Caco-2 (cell line): Measurements from ENCODE around the gene CDRT15. TPM values are rescaled to one million over a fixed set of nuclear protein-coding genes. Genes with fewer than 3 reads are reported as not detected.

ENCODE experiments used
- BruUV-seq: library from RNA; stranded (reverse); fragments of 400-500 nt; replicated peaks from 2 replicates; lab custom pipeline; 2021; lab: Mats Ljungman, UMichigan
- CTCF ChIA-PET: fragments of 300-600 bp; sonication (Branson Sonifier 250); formaldehyde crosslinking; loops from one replicate; lab custom pipeline; 2022; ENCODE audit warnings: antibody characterized with exemption; lab: Charles Lee
- POLR2A ChIA-PET: fragments of 300-600 bp; sonication (Branson Sonifier 250); formaldehyde crosslinking; loops from one replicate; lab custom pipeline; 2022; ENCODE audit warnings: antibody characterized with exemption; lab: Charles Lee
- DNase-seq, 2 experiments: peaks; one replicate each; pipeline versions ENCODE4 v3.0.0 to v3.0.0-alpha.2; 2020 to 2022
- H3K27me3 ChIP-seq: replicated peaks from 2 replicates; pipeline ENCODE4 v1.6.0; 2011; ENCODE audit warnings: low read length; ENCODE audit not compliant: control insufficient read depth, insufficient read depth
- H3K36me3 ChIP-seq: 2 replicates; pipeline ENCODE4 v1.5.1; 2011; ENCODE audit warnings: low read length; ENCODE audit not compliant: control insufficient read depth, insufficient read depth
- H3K4me1 ChIP-seq: fragments of 250-450 bp; sonication (Bioruptor Pico); 2 replicates; pipeline ENCODE4 v1.5.1; 2020; ENCODE audit warnings: mild to moderate bottlenecking
- H3K4me3 ChIP-seq: 2 replicates; pipeline ENCODE4 v1.5.1; 2011; ENCODE audit warnings: low read depth, mild to moderate bottlenecking, control low read depth, low read length
- H3K9me3 ChIP-seq: fragments of 250-450 bp; sonication (Bioruptor Pico); 2 replicates; pipeline ENCODE4 v1.5.1; 2020; ENCODE audit warnings: mild to moderate bottlenecking, moderate library complexity
- H3K27ac Mint-ChIP-seq: one replicate; pipeline ENCODE4 v1.8.0; 2022; ENCODE audit warnings: mixed read lengths; ENCODE audit not compliant: unreplicated experiment
- H3K27me3 Mint-ChIP-seq: one replicate; pipeline ENCODE4 v1.8.0; 2022; ENCODE audit warnings: mixed read lengths; ENCODE audit not compliant: insufficient read depth, unreplicated experiment
- H3K36me3 Mint-ChIP-seq: one replicate; pipeline ENCODE4 v1.8.0; 2022; ENCODE audit warnings: mild to moderate bottlenecking, mixed read lengths; ENCODE audit not compliant: insufficient read depth, unreplicated experiment
- H3K4me1 Mint-ChIP-seq: one replicate; pipeline ENCODE4 v1.8.0; 2022; ENCODE audit warnings: low read depth, mixed read lengths; ENCODE audit not compliant: unreplicated experiment
- H3K4me3 Mint-ChIP-seq: one replicate; pipeline ENCODE4 v1.8.0; 2022; ENCODE audit warnings: mild to moderate bottlenecking, moderate library complexity, mixed read lengths; ENCODE audit not compliant: unreplicated experiment
- H3K9me3 Mint-ChIP-seq: one replicate; pipeline ENCODE4 v1.8.0; 2022; ENCODE audit warnings: mixed read lengths; ENCODE audit not compliant: unreplicated experiment
- intact Hi-C: fragments of 100-400 bp; cut with micrococcal nuclease; formaldehyde crosslinking; loops from one replicate; pipeline ENCODE4 v1.10.0; 2022; ENCODE audit not compliant: unreplicated experiment
- total RNA-seq: library from RNA; stranded (reverse); gene quantifications from 2 replicates; pipeline ENCODE4 v1.2.3, GENCODE V29; 2022
- TF ChIP-seq, protein P1 (sequence below), 2 experiments: fragments of 200-600 bp in 1 of 2; IDR thresholded peaks; 1 replicate in 1 of 2; 2 replicates in 1 of 2; pipeline versions ENCODE4 v1.5.1 to v1.8.0; 2011 to 2022; ENCODE audit warnings: antibody characterized with exemption in 1 of 2, control low read depth in 1 of 2, inconsistent platforms in 1 of 2, low read depth in 1 of 2, low read length in 1 of 2, mild to moderate bottlenecking in 1 of 2, moderate library complexity in 1 of 2; ENCODE audit not compliant: insufficient read depth in 1 of 2, severe bottlenecking in 1 of 2, unreplicated experiment in 1 of 2

CDRT15 gene
- total RNA-seq, 1 experiment from 2014 or later, result not detected

DNA sequence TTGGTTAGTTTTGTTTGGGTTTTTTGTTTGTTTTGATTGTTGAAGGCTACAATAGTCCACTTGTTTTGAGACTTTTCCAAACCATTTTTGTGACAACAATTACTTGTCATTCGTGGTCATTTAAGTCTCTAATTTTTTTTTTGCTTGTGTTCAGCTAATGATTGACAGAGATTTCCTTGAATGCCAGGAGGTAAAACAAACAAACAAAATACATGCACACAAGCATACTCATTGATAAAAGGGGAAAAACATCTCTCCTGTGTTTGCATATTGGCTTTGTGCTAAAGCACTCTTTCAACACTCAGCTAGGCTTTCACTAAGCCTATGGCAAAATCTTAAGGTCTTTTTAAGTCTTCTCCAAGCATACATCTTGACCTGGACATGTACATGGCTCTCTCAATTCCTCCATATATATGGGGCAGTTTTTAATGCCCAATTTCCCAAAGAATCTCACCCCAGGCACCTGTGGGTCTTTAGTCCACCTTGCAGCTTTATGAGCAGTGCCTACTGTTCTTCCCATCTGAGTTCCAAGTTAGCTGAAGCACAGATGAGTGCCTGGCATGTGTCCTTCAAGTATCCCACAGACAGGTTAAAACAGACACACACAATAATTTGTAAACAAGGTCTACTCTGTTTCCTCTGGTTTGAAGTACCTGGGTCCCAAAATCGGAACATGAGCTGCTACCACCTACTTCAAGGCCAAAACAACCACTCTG, 40.0 kb upstream of the CDRT15 start:
- POLR2A ChIA-PET, result no interaction called here
- CTCF ChIA-PET, result interaction anchor here (0.6 kb wide), 1 partner anchor 228 kb away, joined by 11 read pairs; no protein-coding TSS in a partner anchor
- intact Hi-C loops, result no loop called here
- Mint-ChIP-seq H3K4me3 (no peak overlapping the region), H3K36me3 (no peaks in the 10 kb centered on the region), H3K27me3 (no peaks in the 10 kb centered on the region), H3K27ac (no peak overlapping the region), H3K4me1 (no peaks in the 10 kb centered on the region), H3K9me3 (no peaks in the 10 kb centered on the region)
- Histone ChIP-seq H3K4me3 (no peak overlapping the region), H3K4me1 (no peaks in the 10 kb centered on the region), H3K9me3 (no peaks in the 10 kb centered on the region), H3K36me3 (no peaks in the 10 kb centered on the region), H3K27me3 (no peaks in the 10 kb centered on the region)
- no TSS peak for BruUV-seq
- TF ChIP-seq, protein P1, sequence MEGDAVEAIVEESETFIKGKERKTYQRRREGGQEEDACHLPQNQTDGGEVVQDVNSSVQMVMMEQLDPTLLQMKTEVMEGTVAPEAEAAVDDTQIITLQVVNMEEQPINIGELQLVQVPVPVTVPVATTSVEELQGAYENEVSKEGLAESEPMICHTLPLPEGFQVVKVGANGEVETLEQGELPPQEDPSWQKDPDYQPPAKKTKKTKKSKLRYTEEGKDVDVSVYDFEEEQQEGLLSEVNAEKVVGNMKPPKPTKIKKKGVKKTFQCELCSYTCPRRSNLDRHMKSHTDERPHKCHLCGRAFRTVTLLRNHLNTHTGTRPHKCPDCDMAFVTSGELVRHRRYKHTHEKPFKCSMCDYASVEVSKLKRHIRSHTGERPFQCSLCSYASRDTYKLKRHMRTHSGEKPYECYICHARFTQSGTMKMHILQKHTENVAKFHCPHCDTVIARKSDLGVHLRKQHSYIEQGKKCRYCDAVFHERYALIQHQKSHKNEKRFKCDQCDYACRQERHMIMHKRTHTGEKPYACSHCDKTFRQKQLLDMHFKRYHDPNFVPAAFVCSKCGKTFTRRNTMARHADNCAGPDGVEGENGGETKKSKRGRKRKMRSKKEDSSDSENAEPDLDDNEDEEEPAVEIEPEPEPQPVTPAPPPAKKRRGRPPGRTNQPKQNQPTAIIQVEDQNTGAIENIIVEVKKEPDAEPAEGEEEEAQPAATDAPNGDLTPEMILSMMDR (IDR thresholded peaks at IDR 0.05; ENCODE audit: insufficient read depth in 1 of 2, low read depth in 1 of 2, low read length in 1 of 2, severe bottlenecking in 1 of 2, unreplicated experiment in 1 of 2), result no peak
- DNase-seq, result no peak

- Mint-ChIP-seq H3K9me3 (no peaks in the 10 kb centered on the region), H3K36me3 (no peaks in the 10 kb centered on the region), H3K27ac (no peak overlapping the region), H3K4me3 (no peak overlapping the region), H3K4me1 (no peaks in the 10 kb centered on the region), H3K27me3 (peaks cover 6% of the 10 kb centered on the region)
- Histone ChIP-seq H3K4me3 (no peak overlapping the region), H3K9me3 (no peaks in the 10 kb centered on the region), H3K36me3 (no peaks in the 10 kb centered on the region), H3K27me3 (no peaks in the 10 kb centered on the region), H3K4me1 (no peaks in the 10 kb centered on the region)
- CTCF ChIA-PET, result no interaction called here
- DNase-seq, result no peak
- no TSS peak for BruUV-seq
- TF ChIP-seq, protein P1 (IDR thresholded peaks at IDR 0.05; ENCODE audit: insufficient read depth in 1 of 2, low read depth in 1 of 2, low read length in 1 of 2, severe bottlenecking in 1 of 2, unreplicated experiment in 1 of 2), result no peak
- POLR2A ChIA-PET, result no interaction called here
- intact Hi-C loops, result no loop called here
Observed at GRCh38 chr17:14270508-14270907, 33.8 kb upstream of the CDRT15 start.

- Histone ChIP-seq H3K4me3 (no peak overlapping the region), H3K27me3 (no peaks in the 10 kb centered on the region), H3K9me3 (no peaks in the 10 kb centered on the region), H3K4me1 (no peaks in the 10 kb centered on the region), H3K36me3 (no peaks in the 10 kb centered on the region)
- intact Hi-C loops, result no loop called here
- Mint-ChIP-seq H3K9me3 (no peaks in the 10 kb centered on the region), H3K4me1 (no peaks in the 10 kb centered on the region), H3K36me3 (no peaks in the 10 kb centered on the region), H3K27ac (no peak overlapping the region), H3K27me3 (peaks cover 6% of the 10 kb centered on the region), H3K4me3 (no peak overlapping the region)
- DNase-seq, result no peak
- CTCF ChIA-PET, result no interaction called here
- POLR2A ChIA-PET, result no interaction called here
- TF ChIP-seq, protein P1 (IDR thresholded peaks at IDR 0.05; ENCODE audit: insufficient read depth in 1 of 2, low read depth in 1 of 2, low read length in 1 of 2, severe bottlenecking in 1 of 2, unreplicated experiment in 1 of 2), result no peak
- BruUV-seq, result no TSS peak
Observed at GRCh38 chr17:14269473-14269872, 32.8 kb upstream of the CDRT15 start.
